Muscle layer of duodenum (tissue), 2 donors: ENCODE data around the gene NDRG4.

Experiments
- H3K27ac ChIP-seq: one replicate; pipeline ENCODE4 v1.7.0; 2013; ENCODE audit warnings: mild to moderate bottlenecking, low read length
- H3K27me3 ChIP-seq: one replicate; pipeline ENCODE4 v1.7.0; 2013; ENCODE audit warnings: low read depth, mild to moderate bottlenecking, control low read depth, low read length
- H3K36me3 ChIP-seq, 2 donors: one replicate each; pipeline ENCODE4 v1.7.0; 2013; ENCODE audit warnings: low read length in 2 of 2, control low read depth in 1 of 2, mild to moderate bottlenecking in 1 of 2; ENCODE audit not compliant: insufficient read depth in 2 of 2, control insufficient read depth in 1 of 2
- H3K4me1 ChIP-seq, 2 donors: one replicate each; pipeline ENCODE4 v1.7.0; 2013; ENCODE audit warnings: low read length in 2 of 2, mild to moderate bottlenecking in 2 of 2, control low read depth in 1 of 2, moderate library complexity in 1 of 2; ENCODE audit not compliant: insufficient read depth in 2 of 2, control insufficient read depth in 1 of 2
- H3K4me3 ChIP-seq, 2 donors: one replicate each; pipeline ENCODE4 v1.7.0; 2013; ENCODE audit warnings: low read length in 2 of 2, low read depth in 1 of 2, mild to moderate bottlenecking in 1 of 2
- H3K9me3 ChIP-seq, 2 donors: one replicate each; pipeline ENCODE4 v1.7.0; 2013; ENCODE audit warnings: low read length in 2 of 2, control low read depth in 1 of 2, mild to moderate bottlenecking in 1 of 2; ENCODE audit not compliant: control insufficient read depth in 1 of 2
- donor health status: healthy.

Gene NDRG4

GRCh38 chr16:58498341-58499091 lies 1.4 kb upstream of the NDRG4 start:
- peaks cover 0 to 28% of the 10 kb centered on the region in 2 donors for H3K4me1 ChIP-seq
- peaks cover 24% of the 10 kb centered on the region for H3K27me3 ChIP-seq
- no peaks in the 10 kb centered on the region for H3K9me3 ChIP-seq
- no peaks in the 10 kb centered on the region for H3K36me3 ChIP-seq
- no peak overlapping the region for H3K4me3 ChIP-seq
- H3K27ac ChIP-seq, result no peak overlapping the region

- Histone ChIP-seq H3K4me3 (no peak overlapping the region), H3K36me3 (no peaks in the 10 kb centered on the region), H3K27me3 (peaks cover 24% of the 10 kb centered on the region), H3K27ac (no peak overlapping the region), H3K9me3 (no peaks in the 10 kb centered on the region), H3K4me1 (peaks cover 0 to 28% of the 10 kb centered on the region in 2 donors)
These were observed 841 bp upstream of the NDRG4 start for GRCh38 chr16:58499092-58499511.

GRCh38 chr16:58500430-58501241 lies 693 bp downstream of the NDRG4 start:
- no peaks in the 10 kb centered on the region for H3K9me3 ChIP-seq
- H3K4me1 ChIP-seq, result peaks cover 0 to 23% of the 10 kb centered on the region in 2 donors
- no peak overlapping the region for H3K27ac ChIP-seq
- H3K27me3 ChIP-seq, result peaks cover 24% of the 10 kb centered on the region
- H3K4me3 ChIP-seq, result peak overlapping the region; percentile 16 to 58
- H3K36me3 ChIP-seq, result no peaks in the 10 kb centered on the region

GRCh38 chr16:58501242-58502131 lies 1.5 kb downstream of the NDRG4 start:
- Histone ChIP-seq H3K36me3 (no peaks in the 10 kb centered on the region), H3K4me3 (peak overlapping the region; percentile 7 to 58), H3K9me3 (no peaks in the 10 kb centered on the region), H3K4me1 (peaks cover 0 to 22% of the 10 kb centered on the region in 2 donors), H3K27ac (no peak overlapping the region), H3K27me3 (peaks cover 24% of the 10 kb centered on the region)

GRCh38 chr16:58502217-58502921 lies 2.4 kb downstream of the NDRG4 start:
- Histone ChIP-seq H3K4me3 (no peak overlapping the region), H3K36me3 (no peaks in the 10 kb centered on the region), H3K27me3 (peaks cover 24% of the 10 kb centered on the region), H3K9me3 (no peaks in the 10 kb centered on the region), H3K4me1 (peaks cover 0 to 22% of the 10 kb centered on the region in 2 donors), H3K27ac (no peak overlapping the region)

GRCh38 chr16:58503166-58503862 lies 3.4 kb downstream of the NDRG4 start:
- Histone ChIP-seq H3K27me3 (peaks cover 24% of the 10 kb centered on the region), H3K27ac (no peak overlapping the region), H3K9me3 (no peaks in the 10 kb centered on the region), H3K4me3 (no peak overlapping the region), H3K4me1 (peaks cover 0 to 22% of the 10 kb centered on the region in 2 donors), H3K36me3 (no peaks in the 10 kb centered on the region)

GRCh38 chr16:58503863-58504688 lies 4.1 kb downstream of the NDRG4 start:
- peaks cover 0 to 22% of the 10 kb centered on the region in 2 donors for H3K4me1 ChIP-seq
- H3K27ac ChIP-seq, result no peak overlapping the region
- no peak overlapping the region for H3K4me3 ChIP-seq
- H3K27me3 ChIP-seq, result peaks cover 24% of the 10 kb centered on the region
- no peaks in the 10 kb centered on the region for H3K9me3 ChIP-seq
- H3K36me3 ChIP-seq, result no peaks in the 10 kb centered on the region

- Histone ChIP-seq H3K36me3 (no peaks in the 10 kb centered on the region), H3K9me3 (no peaks in the 10 kb centered on the region), H3K4me1 (peaks cover 0 to 3% of the 10 kb centered on the region in 2 donors), H3K4me3 (no peak overlapping the region), H3K27me3 (peaks cover 8% of the 10 kb centered on the region), H3K27ac (no peak overlapping the region)
These were observed 6.6 kb downstream of the NDRG4 start for GRCh38 chr16:58506241-58507194.
